T-cell (primary cell): ENCODE results near the gene TRIM22. TPM values are rescaled to one million over a fixed set of nuclear protein-coding genes. Genes with fewer than 3 reads are reported as not detected.

Experiments used
- ATAC-seq, 4 experiments: fragments of 200-7000 bp in 3 of 4; fragments of 150-1000 bp in 1 of 4; cut with Tn5 transposase; replicated peaks in 1 of 4; 1 replicate in 3 of 4; 2 replicates in 1 of 4; pipeline ENCODE4 v1.10.0; 2021; ENCODE audit warnings: moderate library complexity in 3 of 4, mild to moderate bottlenecking in 2 of 4, moderate number of reproducible peaks in 1 of 4
- CTCF ChIA-PET, 2 donors: fragments of 300-600 bp; sonication (Branson Sonifier 250); formaldehyde crosslinking; loops; one replicate each; lab custom pipeline; 2022; ENCODE audit warnings: antibody characterized with exemption in 2 of 2; lab: Charles Lee
- POLR2A ChIA-PET, 2 donors: fragments of 300-600 bp; sonication (Branson Sonifier 250); formaldehyde crosslinking; loops; one replicate each; lab custom pipeline; 2022; ENCODE audit warnings: antibody characterized with exemption in 2 of 2; lab: Charles Lee
- DNase-seq, 35 experiments: peaks; one replicate each; pipeline versions ENCODE4 v3.0.0 to v3.0.0-alpha.2; 2013 to 2023
- H3K27ac ChIP-seq: one replicate; pipeline ENCODE4 v1.5.1; 2013; ENCODE audit warnings: low read length
- H3K27me3 ChIP-seq, 2 experiments: replicated peaks in 1 of 2; 1 replicate in 1 of 2; 2 replicates in 1 of 2; pipeline versions ENCODE4 v1.6.1 to v1.7.0; 2013; ENCODE audit warnings: low read length in 1 of 2, mixed read lengths in 1 of 2; ENCODE audit not compliant: control insufficient read depth in 2 of 2, insufficient read depth in 2 of 2; ENCODE audit errors: extremely low read depth in 1 of 2
- H3K36me3 ChIP-seq, 2 donors: 1 replicate in 1 of 2; 2 replicates in 1 of 2; pipeline versions ENCODE4 v1.6.1 to v1.7.0; 2013; ENCODE audit warnings: low read length in 1 of 2; ENCODE audit not compliant: control insufficient read depth in 2 of 2, insufficient read depth in 1 of 2; ENCODE audit errors: extremely low read depth in 1 of 2
- H3K4me1 ChIP-seq, 2 experiments: 1 replicate in 1 of 2; 2 replicates in 1 of 2; pipeline versions ENCODE4 v1.6.1 to v1.7.0; 2013; ENCODE audit warnings: low read length in 2 of 2, mixed read lengths in 1 of 2; ENCODE audit not compliant: insufficient read depth in 2 of 2, control insufficient read depth in 1 of 2; ENCODE audit errors: extremely low read depth in 1 of 2
- H3K4me3 ChIP-seq, 2 donors: 1 replicate in 1 of 2; 2 replicates in 1 of 2; pipeline versions ENCODE4 v1.5.1 to v1.7.0; 2013; ENCODE audit warnings: mild to moderate bottlenecking in 2 of 2, low read length in 1 of 2, moderate library complexity in 1 of 2; ENCODE audit not compliant: control insufficient read depth in 1 of 2; ENCODE audit errors: extremely low read depth in 1 of 2
- H3K9me3 ChIP-seq: 2 replicates; pipeline ENCODE4 v1.7.0; 2013
- H3K27ac Mint-ChIP-seq, 2 donors: one replicate each; pipeline ENCODE4 v1.8.0; 2020 to 2021; ENCODE audit warnings: mild to moderate bottlenecking in 2 of 2, mixed read lengths in 2 of 2
- H3K27me3 Mint-ChIP-seq, 2 donors: one replicate each; pipeline ENCODE4 v1.8.0; 2021 to 2022; ENCODE audit warnings: mixed read lengths in 2 of 2
- H3K36me3 Mint-ChIP-seq: one replicate; pipeline ENCODE4 v1.8.0; 2021; ENCODE audit warnings: mixed read lengths
- H3K4me1 Mint-ChIP-seq, 3 donors: one replicate each; pipeline ENCODE4 v1.8.0; 2020 to 2022; ENCODE audit warnings: mixed read lengths in 3 of 3, mild to moderate bottlenecking in 1 of 3
- H3K4me3 Mint-ChIP-seq, 3 donors: one replicate each; pipeline ENCODE4 v1.8.0; 2020 to 2022; ENCODE audit warnings: mild to moderate bottlenecking in 3 of 3, mixed read lengths in 3 of 3, moderate library complexity in 3 of 3
- H3K9me3 Mint-ChIP-seq, 3 donors: one replicate each; pipeline ENCODE4 v1.8.0; 2020 to 2022; ENCODE audit warnings: mixed read lengths in 3 of 3
- WGBS: methylation state at CpG from one replicate; pipeline ENCODE4 v1.1.5; 2013; ENCODE audit warnings: missing lambda C conversion rate; ENCODE audit not compliant: insufficient coverage; 5-methylcytosine and 5-hydroxymethylcytosine counted together
- total RNA-seq, 35 experiments: library from RNA in 6 of 35; stranded (reverse) in 6 of 35; fragments of 120-200 nt in 1 of 35; gene quantifications; one replicate each; pipeline versions ENCODE4 v1.2.1 to v1.2.4 and lab custom pipeline; 2013 to 2026

TRIM22 gene
- total RNA-seq, 5 donors from 2014 or later (not counting 1 experiment from before 2014, with no cell fraction given), result 256 to 397 (median 320) TPM

DNA sequence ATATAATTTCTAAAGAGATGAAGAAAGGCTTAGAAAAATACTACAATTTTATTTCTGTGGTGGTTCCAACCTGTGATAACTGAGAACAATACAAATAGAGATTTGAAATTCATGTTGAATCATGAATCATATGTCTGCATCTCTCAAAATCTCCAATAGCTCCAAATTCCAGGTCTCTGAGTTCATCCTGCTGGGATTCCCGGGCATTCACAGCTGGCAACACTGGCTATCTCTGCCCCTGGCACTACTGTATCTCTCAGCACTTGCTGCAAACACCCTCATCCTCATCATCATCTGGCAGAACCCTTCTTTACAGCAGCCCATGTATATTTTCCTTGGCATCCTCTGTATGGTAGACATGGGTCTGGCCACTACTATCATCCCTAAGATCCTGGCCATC is 46.8 kb downstream of the TRIM22 start, which contains the start of gene OR56B1:
TSS of gene OR56B1 (plus strand) at position 53 of the 400 bp plus-strand sequence. CDS start at position 122, 69 bp downstream.
- 83% methylated on average over 1 of the region's 1 CpG for WGBS
- no peak for ATAC-seq
- Mint-ChIP-seq H3K4me3 (no peak within 1 kb of the TSS), H3K27me3 (peaks cover 10 to 13% of the 10 kb centered on the region in 2 donors), H3K27ac (no peak within 1 kb of the TSS), H3K4me1 (no peaks in the 10 kb centered on the region), H3K9me3 (peaks cover 11 to 16% (median 15%) of the 10 kb centered on the region in 3 donors), H3K36me3 (peaks cover 39% of the 10 kb centered on the region)
- ChIA-PET CTCF (interaction anchor here in 1 of 2 donors (0.6 kb wide), 1 partner anchor 559 kb away, joined by 3 read pairs; no protein-coding TSS in a partner anchor), POLR2A (no interaction called here)
- Histone ChIP-seq H3K27me3 (no peaks in the 10 kb centered on the region), H3K9me3 (no peaks in the 10 kb centered on the region), H3K4me1 (no peaks in the 10 kb centered on the region), H3K4me3 (no peak within 1 kb of the TSS), H3K27ac (no peak within 1 kb of the TSS), H3K36me3 (no peaks in the 10 kb centered on the region)
- DNase-seq, result no peak

DNA sequence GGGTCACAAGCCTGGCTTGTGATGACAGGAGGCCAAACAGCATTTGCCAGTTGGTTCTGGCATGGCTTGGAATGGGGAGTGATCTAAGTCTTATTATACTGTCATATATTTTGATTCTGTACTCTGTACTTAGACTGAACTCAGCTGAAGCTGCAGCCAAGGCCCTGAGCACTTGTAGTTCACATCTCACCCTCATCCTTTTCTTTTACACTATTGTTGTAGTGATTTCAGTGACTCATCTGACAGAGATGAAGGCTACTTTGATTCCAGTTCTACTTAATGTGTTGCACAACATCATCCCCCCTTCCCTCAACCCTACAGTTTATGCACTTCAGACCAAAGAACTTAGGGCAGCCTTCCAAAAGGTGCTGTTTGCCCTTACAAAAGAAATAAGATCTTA is 47.5 kb downstream of the TRIM22 start:
- DNase-seq, result no peak
- no peak overlapping the region for H3K4me3 Mint-ChIP-seq
- no peaks in the 10 kb centered on the region for H3K4me1 ChIP-seq
- ChIA-PET POLR2A (no interaction called here), CTCF (no interaction called here)
- no peaks in the 10 kb centered on the region for H3K36me3 ChIP-seq
- H3K4me3 ChIP-seq, result no peak overlapping the region
- peaks cover 18 to 23% (median 22%) of the 10 kb centered on the region in 3 donors for H3K9me3 Mint-ChIP-seq
- no peaks in the 10 kb centered on the region for H3K4me1 Mint-ChIP-seq
- H3K27ac Mint-ChIP-seq, result no peak overlapping the region
- no peaks in the 10 kb centered on the region for H3K27me3 ChIP-seq
- H3K36me3 Mint-ChIP-seq, result peaks cover 45% of the 10 kb centered on the region
- H3K9me3 ChIP-seq, result no peaks in the 10 kb centered on the region
- no peak for ATAC-seq
- peaks cover 12 to 13% of the 10 kb centered on the region in 2 donors for H3K27me3 Mint-ChIP-seq
- H3K27ac ChIP-seq, result no peak overlapping the region

DNA sequence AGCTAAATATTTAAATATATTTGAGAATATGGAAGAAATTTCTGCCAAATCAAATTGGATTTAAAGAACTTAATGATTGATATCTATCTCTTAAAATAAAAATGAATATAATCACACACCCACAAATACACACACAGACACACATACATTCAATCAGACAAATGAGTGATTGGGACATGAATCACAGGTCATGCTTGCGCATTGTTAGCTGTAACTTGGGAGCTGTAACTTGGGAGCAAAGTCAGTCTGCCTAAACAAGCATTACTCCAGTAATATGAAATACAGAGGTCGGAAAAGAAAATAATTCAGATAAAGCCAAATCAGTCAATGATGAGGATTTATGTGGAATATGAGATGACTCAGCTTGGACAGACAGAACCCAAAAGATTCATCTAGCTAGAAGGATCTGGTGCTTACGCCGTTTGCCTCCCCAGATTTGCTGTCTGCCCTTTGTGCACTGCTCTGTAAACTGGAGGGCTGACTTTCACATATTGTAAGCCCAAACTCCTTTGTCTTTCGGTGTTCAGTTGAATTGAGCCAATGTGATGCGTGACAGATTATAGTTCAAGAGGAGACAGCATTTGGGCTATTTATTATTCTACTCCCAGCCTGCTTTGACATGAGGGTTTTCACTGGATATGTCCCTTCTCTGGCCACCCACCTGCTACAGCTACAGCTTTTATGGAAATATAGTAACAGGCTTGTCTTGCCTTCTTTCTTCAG is 48.2 kb downstream of the TRIM22 start:
- Mint-ChIP-seq H3K27ac (no peak overlapping the region), H3K4me3 (no peak overlapping the region), H3K4me1 (no peaks in the 10 kb centered on the region), H3K36me3 (peaks cover 48% of the 10 kb centered on the region), H3K9me3 (peaks cover 21 to 30% (median 28%) of the 10 kb centered on the region in 3 donors), H3K27me3 (peaks cover 12 to 15% of the 10 kb centered on the region in 2 donors)
- ChIA-PET CTCF (no interaction called here), POLR2A (no interaction called here)
- no peak overlapping the region for H3K27ac ChIP-seq
- no peak overlapping the region for H3K4me3 ChIP-seq
- ATAC-seq, result no peak
- H3K36me3 ChIP-seq, result no peaks in the 10 kb centered on the region
- no peaks in the 10 kb centered on the region for H3K9me3 ChIP-seq
- H3K27me3 ChIP-seq, result no peaks in the 10 kb centered on the region
- no peak for DNase-seq
- no peaks in the 10 kb centered on the region for H3K4me1 ChIP-seq
- WGBS, result no CpG with 5 or more reads among the region's 6 CpGs

DNA sequence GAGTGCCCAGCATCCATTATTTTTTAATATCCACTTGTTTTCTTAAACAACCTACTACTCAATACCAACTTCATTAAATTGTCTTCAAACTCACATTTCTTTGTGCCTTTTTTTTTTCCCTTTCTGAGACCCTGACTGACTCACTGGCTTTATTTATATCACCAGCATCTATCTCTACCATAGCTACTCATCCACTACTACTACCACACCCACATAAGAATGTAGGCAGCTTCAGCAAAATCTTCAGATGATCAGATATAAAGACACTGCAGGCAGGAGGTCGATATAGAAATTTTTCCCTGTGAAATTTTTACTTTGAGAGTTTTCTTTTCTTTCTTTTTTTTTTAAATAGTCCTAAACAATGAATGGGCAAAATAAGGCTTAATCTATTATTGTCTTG is 48.8 kb downstream of the TRIM22 start:
- peaks cover 48% of the 10 kb centered on the region for H3K36me3 Mint-ChIP-seq
- CTCF ChIA-PET, result interaction anchor here in 1 of 2 donors (0.7 kb wide), 1 partner anchor 59 kb away, joined by 3 read pairs; no protein-coding TSS in a partner anchor

DNA sequence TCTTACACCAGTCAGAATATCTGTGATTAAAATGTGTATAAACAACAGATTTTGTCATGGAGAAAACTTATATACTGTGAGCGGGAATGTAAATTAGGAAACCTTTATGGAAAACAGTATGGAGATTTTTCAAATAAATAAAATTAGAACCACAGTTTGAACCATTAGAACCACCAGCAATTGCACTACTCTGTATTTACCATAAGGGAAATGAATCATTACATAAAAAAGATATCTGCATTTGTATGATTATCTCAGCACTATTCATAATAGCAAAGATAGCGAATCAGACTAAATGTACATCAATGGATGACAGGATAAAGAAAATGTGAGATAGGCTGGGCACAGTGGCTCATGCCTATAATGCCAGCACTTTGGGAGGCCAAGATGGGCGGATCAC is 57.0 kb downstream of the TRIM22 start:
- POLR2A ChIA-PET, result no interaction called here
- peaks cover 15% of the 10 kb centered on the region for H3K36me3 Mint-ChIP-seq
- H3K27me3 Mint-ChIP-seq, result peaks cover 2 to 8% of the 10 kb centered on the region in 2 donors
- H3K27ac Mint-ChIP-seq, result no peak overlapping the region
- H3K4me3 Mint-ChIP-seq, result no peak overlapping the region
- CTCF ChIA-PET, result no interaction called here
- DNase-seq, result no peak
- Histone ChIP-seq H3K9me3 (no peaks in the 10 kb centered on the region), H3K27me3 (no peaks in the 10 kb centered on the region), H3K4me3 (no peak overlapping the region), H3K27ac (no peak overlapping the region), H3K36me3 (no peaks in the 10 kb centered on the region), H3K4me1 (no peaks in the 10 kb centered on the region)
- no peaks in the 10 kb centered on the region for H3K4me1 Mint-ChIP-seq
- no CpG with 5 or more reads among the region's 3 CpGs for WGBS
- ATAC-seq, result no peak
- H3K9me3 Mint-ChIP-seq, result peaks cover 13 to 26% (median 24%) of the 10 kb centered on the region in 3 donors

More for the DNA sequence above, 48.8 kb downstream of the TRIM22 start:
- peaks cover 26 to 33% (median 31%) of the 10 kb centered on the region in 3 donors for H3K9me3 Mint-ChIP-seq
- H3K9me3 ChIP-seq, result no peaks in the 10 kb centered on the region
- H3K4me3 Mint-ChIP-seq, result no peak overlapping the region
- H3K27ac Mint-ChIP-seq, result no peak overlapping the region
- POLR2A ChIA-PET, result no interaction called here
- H3K27me3 Mint-ChIP-seq, result peaks cover 12 to 16% of the 10 kb centered on the region in 2 donors
- no CpG with 5 or more reads among the region's 1 CpG for WGBS
- no peak overlapping the region for H3K4me3 ChIP-seq
- H3K27me3 ChIP-seq, result no peaks in the 10 kb centered on the region
- H3K36me3 ChIP-seq, result no peaks in the 10 kb centered on the region
- H3K4me1 Mint-ChIP-seq, result no peaks in the 10 kb centered on the region
- no peaks in the 10 kb centered on the region for H3K4me1 ChIP-seq
- DNase-seq, result no peak
- no peak for ATAC-seq
- H3K27ac ChIP-seq, result no peak overlapping the region

DNA sequence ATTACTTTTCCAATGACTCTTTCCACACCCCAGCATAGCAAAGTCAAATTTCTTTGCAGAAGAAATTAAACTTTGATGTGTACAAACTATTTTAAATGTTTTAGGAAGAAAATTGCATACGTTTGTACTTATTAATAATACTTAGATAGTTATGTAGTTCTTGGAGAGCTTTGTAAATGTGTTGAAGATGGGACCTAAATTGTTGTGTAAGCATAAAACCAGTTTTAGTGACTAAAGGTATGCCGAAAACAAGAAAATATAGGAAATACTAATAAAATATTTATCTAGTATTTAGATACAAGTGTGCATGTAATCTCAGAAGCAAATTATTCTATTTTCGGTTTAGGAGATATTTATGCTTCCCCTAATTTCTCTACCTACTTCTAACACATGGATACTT is 60.2 kb downstream of the TRIM22 start:
- Histone ChIP-seq H3K27me3 (no peaks in the 10 kb centered on the region), H3K27ac (no peak overlapping the region), H3K4me1 (no peaks in the 10 kb centered on the region), H3K4me3 (no peak overlapping the region), H3K36me3 (no peaks in the 10 kb centered on the region), H3K9me3 (no peaks in the 10 kb centered on the region)
- Mint-ChIP-seq H3K4me1 (no peaks in the 10 kb centered on the region), H3K9me3 (peaks cover 0 to 2% (median 0%) of the 10 kb centered on the region in 3 donors), H3K27me3 (no peaks in the 10 kb centered on the region), H3K27ac (no peak overlapping the region), H3K36me3 (no peaks in the 10 kb centered on the region), H3K4me3 (no peak overlapping the region)
- no CpG with 5 or more reads among the region's 3 CpGs for WGBS
- CTCF ChIA-PET, result no interaction called here
- DNase-seq, result no peak
- no peak for ATAC-seq
- POLR2A ChIA-PET, result no interaction called here
